HCT116 (cell line): ENCODE measurements around the gene IQGAP3. TPM values are rescaled to one million over a fixed set of nuclear protein-coding genes. Genes with fewer than 3 reads are reported as not detected.

ENCODE experiments used
- ATAC-seq: fragments of 200-7000 bp; cut with Tn5 transposase; 2 replicates; pipeline ENCODE4 v1.9.1; 2020; ENCODE audit warnings: mild to moderate bottlenecking, moderate library complexity
- BruUV-seq: library from RNA; stranded (reverse); fragments of 400-500 nt; replicated peaks from 2 replicates; lab custom pipeline; 2021; lab: Mats Ljungman, UMichigan
- CTCF ChIA-PET: fragments of 300-600 bp; sonication (Branson Sonifier 250); formaldehyde crosslinking; loops from one replicate; lab custom pipeline; 2021; ENCODE audit warnings: antibody characterized with exemption; lab: Charles Lee
- POLR2A ChIA-PET: fragments of 300-600, 350-600 bp; sonication (Branson Sonifier 250); formaldehyde crosslinking; loops from one replicate; lab custom pipeline; 2021; ENCODE audit warnings: antibody characterized with exemption; lab: Charles Lee
- RAD21 ChIA-PET, 2 experiments: fragments of 300-600 bp; sonication (Branson Sonifier 250); formaldehyde crosslinking; loops; one replicate each; lab custom pipeline; 2023; ENCODE audit warnings: low total read pairs in 2 of 2; ENCODE audit not compliant: uncharacterized antibody in 2 of 2, unreplicated experiment in 2 of 2, low non-redundant PET in 1 of 2; lab: Charles Lee
- DNase-seq: peaks from one replicate; pipeline ENCODE4 v3.0.0-alpha.2; 2010; ENCODE audit warnings: low read depth, low spot score
- H2AFZ ChIP-seq: fragments of 200-600 bp; shearing (Covaris generic), sonication (generic); 2 replicates; pipeline ENCODE4 v1.6.1; 2017; ENCODE audit warnings: low read depth, mixed run types, mixed read lengths, antibody characterized with exemption, low read length; ENCODE audit not compliant: poor library complexity, severe bottlenecking
- H3K27ac ChIP-seq: 2 replicates; pipeline ENCODE4 v1.5.1; 2012; ENCODE audit warnings: low read depth, low read length
- H3K27me3 ChIP-seq: fragments of 200-600 bp; sonication (generic); 2 replicates; pipeline ENCODE4 v1.6.1; 2016; ENCODE audit warnings: mixed run types, low read length, mixed read lengths; ENCODE audit not compliant: insufficient read depth
- H3K36me3 ChIP-seq, 2 experiments: fragments of 200-500 bp in 1 of 2; fragments of 200-600 bp in 1 of 2; sonication (Bioruptor generic) in 1 of 2; sonication (generic) in 1 of 2; 2 replicates each; pipeline versions ENCODE4 v1.5.1 to v1.6.1; 2014 to 2016; ENCODE audit warnings: low read length in 2 of 2, inconsistent platforms in 1 of 2, mixed read lengths in 1 of 2, mixed run types in 1 of 2; ENCODE audit not compliant: insufficient read depth in 2 of 2, control insufficient read depth in 1 of 2
- H3K4me1 ChIP-seq, 2 experiments: fragments of 200-600 bp in 1 of 2; sonication (generic) in 1 of 2; 2 replicates each; pipeline versions ENCODE4 v1.5.1 to v1.6.1; 2012 to 2017; ENCODE audit warnings: low read length in 2 of 2, inconsistent platforms in 1 of 2, mild to moderate bottlenecking in 1 of 2, mixed read lengths in 1 of 2, mixed run types in 1 of 2, moderate library complexity in 1 of 2; ENCODE audit not compliant: insufficient read depth in 2 of 2, control insufficient read depth in 1 of 2
- H3K4me2 ChIP-seq: fragments of 200-600 bp; sonication (generic); 2 replicates; pipeline ENCODE4 v1.6.1; 2017; ENCODE audit warnings: mixed run types, low read length, mixed read lengths
- H3K4me3 ChIP-seq, 2 experiments: fragments of 200-600 bp in 1 of 2; sonication (generic) in 1 of 2; replicated peaks in 1 of 2; 2 replicates each; pipeline ENCODE4 v1.5.1; 2011 to 2016; ENCODE audit warnings: low read length in 2 of 2, control low read depth in 1 of 2, low read depth in 1 of 2, mild to moderate bottlenecking in 1 of 2, mixed read lengths in 1 of 2, mixed run types in 1 of 2
- H3K79me2 ChIP-seq: fragments of 200-600 bp; sonication (generic); 2 replicates; pipeline ENCODE4 v1.6.1; 2017; ENCODE audit warnings: mild to moderate bottlenecking, mixed run types, low read length, moderate library complexity, mixed read lengths; ENCODE audit not compliant: insufficient read depth
- H3K9ac ChIP-seq: fragments of 200-600 bp; sonication (generic); 2 replicates; pipeline ENCODE4 v1.6.1; 2016; ENCODE audit warnings: low read length, mixed read lengths
- H3K9me2 ChIP-seq: fragments of 200-600 bp; sonication (generic), shearing (Covaris generic); 2 replicates; pipeline ENCODE4 v1.6.1; 2017; ENCODE audit warnings: mixed run types, mild to moderate bottlenecking, moderate library complexity; ENCODE audit not compliant: insufficient read depth
- H3K9me3 ChIP-seq, 2 experiments: fragments of 200-500 bp in 1 of 2; fragments of 200-600 bp in 1 of 2; sonication (Bioruptor generic) in 1 of 2; sonication (generic) in 1 of 2; 2 replicates each; pipeline ENCODE4 v1.6.1; 2014 to 2017; ENCODE audit warnings: low read length in 2 of 2, mixed read lengths in 2 of 2, inconsistent platforms in 1 of 2, low read depth in 1 of 2, mild to moderate bottlenecking in 1 of 2, mixed run types in 1 of 2, moderate library complexity in 1 of 2; ENCODE audit not compliant: control insufficient read depth in 1 of 2, insufficient read depth in 1 of 2
- H4K20me1 ChIP-seq: fragments of 200-600 bp; sonication (generic), shearing (Covaris generic); 2 replicates; pipeline ENCODE4 v1.6.1; 2017; ENCODE audit warnings: mixed run types, mild to moderate bottlenecking, moderate library complexity; ENCODE audit not compliant: insufficient read depth
- CBX3 ChIP-seq: IDR thresholded peaks from 2 replicates; pipeline ENCODE4 v1.6.1; 2012; ENCODE audit warnings: low read depth
- CEBPB ChIP-seq: IDR thresholded peaks from 2 replicates; pipeline ENCODE4 v1.6.1; 2012; ENCODE audit warnings: low read depth
- EGR1 ChIP-seq: IDR thresholded peaks from 2 replicates; pipeline ENCODE4 v1.6.1; 2012; ENCODE audit warnings: low read depth
- EZH2 ChIP-seq: fragments of 200-600 bp; sonication (generic); IDR thresholded peaks from 2 replicates; pipeline ENCODE4 v1.6.1; 2017; ENCODE audit warnings: antibody characterized with exemption, mixed run types
- EZH2phosphoT487 ChIP-seq: fragments of 200-600 bp; IDR thresholded peaks from 2 replicates; pipeline ENCODE4 v1.6.1; 2018; ENCODE audit warnings: antibody characterized with exemption, borderline replicate concordance
- MAX ChIP-seq: IDR thresholded peaks from 2 replicates; pipeline ENCODE4 v1.6.1; 2012
- ZFX ChIP-seq: fragments of 450-650 bp; IDR thresholded peaks from 2 replicates; pipeline ENCODE4 v1.6.1; 2017
- ZNF274 ChIP-seq: fragments of 200-500 bp; sonication (Bioruptor generic); IDR thresholded peaks from 2 replicates; pipeline ENCODE4 v1.6.1; 2014; ENCODE audit warnings: mild to moderate bottlenecking, low read depth, low read length, inconsistent platforms
- intact Hi-C: fragments of 100-400 bp; cut with micrococcal nuclease; formaldehyde crosslinking; loops from 2 replicates; pipeline ENCODE4 v1.10.0; 2022
- total RNA-seq: library from RNA; stranded (reverse); gene quantifications from one replicate; pipeline ENCODE4 v1.2.1, GENCODE V29; 2021; ENCODE audit not compliant: unreplicated experiment
- TF ChIP-seq, protein P1 (sequence below): IDR thresholded peaks from 2 replicates; pipeline ENCODE4 v1.6.1; 2012; ENCODE audit warnings: low read depth

Gene IQGAP3
- total RNA-seq, 1 experiment from 2014 or later, result 38.8 TPM

- ChIA-PET POLR2A (no interaction called here), CTCF (no interaction called here), RAD21 (no interaction called here)
- no peaks in the 10 kb centered on the region for H3K9me2 ChIP-seq
- no peak overlapping the region for H3K4me2 ChIP-seq
- no peak overlapping the region for H3K27ac ChIP-seq
- no peak overlapping the region for H3K9ac ChIP-seq
- no peaks in the 10 kb centered on the region for H3K27me3 ChIP-seq
- no TSS peak for BruUV-seq
- H3K4me3 ChIP-seq, result no peak overlapping the region
- no peaks in the 10 kb centered on the region for H3K36me3 ChIP-seq
- TF ChIP-seq, protein P1, sequence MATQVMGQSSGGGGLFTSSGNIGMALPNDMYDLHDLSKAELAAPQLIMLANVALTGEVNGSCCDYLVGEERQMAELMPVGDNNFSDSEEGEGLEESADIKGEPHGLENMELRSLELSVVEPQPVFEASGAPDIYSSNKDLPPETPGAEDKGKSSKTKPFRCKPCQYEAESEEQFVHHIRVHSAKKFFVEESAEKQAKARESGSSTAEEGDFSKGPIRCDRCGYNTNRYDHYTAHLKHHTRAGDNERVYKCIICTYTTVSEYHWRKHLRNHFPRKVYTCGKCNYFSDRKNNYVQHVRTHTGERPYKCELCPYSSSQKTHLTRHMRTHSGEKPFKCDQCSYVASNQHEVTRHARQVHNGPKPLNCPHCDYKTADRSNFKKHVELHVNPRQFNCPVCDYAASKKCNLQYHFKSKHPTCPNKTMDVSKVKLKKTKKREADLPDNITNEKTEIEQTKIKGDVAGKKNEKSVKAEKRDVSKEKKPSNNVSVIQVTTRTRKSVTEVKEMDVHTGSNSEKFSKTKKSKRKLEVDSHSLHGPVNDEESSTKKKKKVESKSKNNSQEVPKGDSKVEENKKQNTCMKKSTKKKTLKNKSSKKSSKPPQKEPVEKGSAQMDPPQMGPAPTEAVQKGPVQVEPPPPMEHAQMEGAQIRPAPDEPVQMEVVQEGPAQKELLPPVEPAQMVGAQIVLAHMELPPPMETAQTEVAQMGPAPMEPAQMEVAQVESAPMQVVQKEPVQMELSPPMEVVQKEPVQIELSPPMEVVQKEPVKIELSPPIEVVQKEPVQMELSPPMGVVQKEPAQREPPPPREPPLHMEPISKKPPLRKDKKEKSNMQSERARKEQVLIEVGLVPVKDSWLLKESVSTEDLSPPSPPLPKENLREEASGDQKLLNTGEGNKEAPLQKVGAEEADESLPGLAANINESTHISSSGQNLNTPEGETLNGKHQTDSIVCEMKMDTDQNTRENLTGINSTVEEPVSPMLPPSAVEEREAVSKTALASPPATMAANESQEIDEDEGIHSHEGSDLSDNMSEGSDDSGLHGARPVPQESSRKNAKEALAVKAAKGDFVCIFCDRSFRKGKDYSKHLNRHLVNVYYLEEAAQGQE, result no peak
- TF ChIP-seq CBX3 (no peak), ZFX (no peak), CEBPB (no peak), EGR1 (no peak), EZH2phosphoT487 (no peak), ZNF274 (no peak), EZH2 (no peak), MAX (no peak)
- H4K20me1 ChIP-seq, result no peaks in the 10 kb centered on the region
- H3K79me2 ChIP-seq, result no peaks in the 10 kb centered on the region
- ATAC-seq (no peak), DNase-seq (no peak)
- H2AFZ ChIP-seq, result no peak overlapping the region
- intact Hi-C loops, result no loop called here
- H3K4me1 ChIP-seq, result no peaks in the 10 kb centered on the region
- H3K9me3 ChIP-seq, result no peaks in the 10 kb centered on the region
Measured at GRCh38 chr1:156578055-156578454, 5.7 kb upstream of the IQGAP3 start.
